NCI-H2227 treated with DMSO at 0.1 percent for 48 hours (cell line): ENCODE results near the gene CD300LD.
"Not testable (repeated sequence)": the region's sequence is repeated elsewhere in the genome, so short reads cannot be mapped to it uniquely, and the experiment has no call there.

Experiments used
- DNase-seq: peaks from one replicate; lab custom pipeline; 2025; lab: John Stamatoyannopoulos, UW

Gene CD300LD

GRCh38 chr17:74606050-74606449 is 14.0 kb upstream of the CD300LD start:
- DNase-seq: no peak

GRCh38 chr17:74605361-74605760 is 13.3 kb upstream of the CD300LD start:
- DNase-seq: no peak

GRCh38 chr17:74604761-74605160 is 12.7 kb upstream of the CD300LD start:
- DNase-seq: no peak

- DNase-seq: no peak
Measured at GRCh38 chr17:74604200-74604599, 12.1 kb upstream of the CD300LD start.

- DNase-seq: no peak
Measured at GRCh38 chr17:74603746-74604145, 11.7 kb upstream of the CD300LD start.

- no peak for DNase-seq
Measured at GRCh38 chr17:74603037-74603635, 11.1 kb upstream of the CD300LD start.

GRCh38 chr17:74601944-74602572 is 10.0 kb upstream of the CD300LD start:
- peak; percentile 7 for DNase-seq

- DNase-seq: no peak
Measured at GRCh38 chr17:74599448-74599939, 7.4 kb upstream of the CD300LD start.

GRCh38 chr17:74599023-74599399 is 6.9 kb upstream of the CD300LD start:
- no peak for DNase-seq

GRCh38 chr17:74598346-74599022 is 6.4 kb upstream of the CD300LD start:
- DNase-seq: no peak

GRCh38 chr17:74597069-74597790 is 5.1 kb upstream of the CD300LD start:
- no peak for DNase-seq

GRCh38 chr17:74595037-74595750 is 3.1 kb upstream of the CD300LD start:
- DNase-seq: no peak

GRCh38 chr17:74591503-74591902 is 580 bp downstream of the CD300LD start:
- DNase-seq: no peak

GRCh38 chr17:74585711-74586110 is 6.4 kb downstream of the CD300LD start:
- DNase-seq: no peak

GRCh38 chr17:74584292-74585060 is 7.6 kb downstream of the CD300LD start:
- DNase-seq: no peak

GRCh38 chr17:74582633-74583032 is 9.4 kb downstream of the CD300LD start:
- DNase-seq: no peak

GRCh38 chr17:74579900-74580299 is 12.2 kb downstream of the CD300LD start:
- DNase-seq: no peak

- no peak for DNase-seq
Measured at GRCh38 chr17:74578979-74579378, 13.1 kb downstream of the CD300LD start.

GRCh38 chr17:74574489-74575142 is 17.5 kb downstream of the CD300LD start:
- DNase-seq: no peak

GRCh38 chr17:74573635-74574034 is 18.4 kb downstream of the CD300LD start:
- DNase-seq: not testable (repeated sequence)

GRCh38 chr17:74573169-74573568 is 18.9 kb downstream of the CD300LD start:
- no peak for DNase-seq
